HG03565 (cell line): ENCODE measurements around the gene KIF16B.

Experiments used
- ATAC-seq: cut with Tn5 transposase; IDR thresholded peaks from one replicate; pipeline ENCODE4 v1.9.1; 2021; ENCODE audit warnings: mild to moderate bottlenecking, moderate library complexity; ENCODE audit not compliant: unreplicated experiment

The KIF16B gene

GRCh38 chr20:16405254-16405653 is 168.0 kb downstream of the KIF16B start:
- ATAC-seq, result no peak

GRCh38 chr20:16404640-16405039 is 168.6 kb downstream of the KIF16B start:
- no peak for ATAC-seq

GRCh38 chr20:16404171-16404570 is 169.1 kb downstream of the KIF16B start:
- no peak for ATAC-seq

- ATAC-seq, result no peak
Measured at GRCh38 chr20:16400234-16400633, 173.0 kb downstream of the KIF16B start.

- no peak for ATAC-seq
Measured at GRCh38 chr20:16399801-16400200, 173.4 kb downstream of the KIF16B start.

GRCh38 chr20:16397086-16397485 is 176.2 kb downstream of the KIF16B start:
- ATAC-seq, result no peak

- ATAC-seq, result no peak
Measured at GRCh38 chr20:16395366-16395765, 177.9 kb downstream of the KIF16B start.

- ATAC-seq, result no peak
Measured at GRCh38 chr20:16394784-16395183, 178.5 kb downstream of the KIF16B start.

GRCh38 chr20:16393836-16394235 is 179.4 kb downstream of the KIF16B start:
- ATAC-seq, result no peak

GRCh38 chr20:16393297-16393696 is 180.0 kb downstream of the KIF16B start:
- no peak for ATAC-seq

- peak; percentile 98 for ATAC-seq
Measured at GRCh38 chr20:16392346-16392745, 180.9 kb downstream of the KIF16B start.

- ATAC-seq, result no peak
Measured at GRCh38 chr20:16390991-16391390, 182.3 kb downstream of the KIF16B start.

- ATAC-seq, result no peak
Measured at GRCh38 chr20:16388731-16389130, 184.5 kb downstream of the KIF16B start.

GRCh38 chr20:16387666-16388065 is 185.6 kb downstream of the KIF16B start:
- no peak for ATAC-seq

- ATAC-seq, result no peak
Measured at GRCh38 chr20:16385891-16386290, 187.4 kb downstream of the KIF16B start.

GRCh38 chr20:16385462-16385861 is 187.8 kb downstream of the KIF16B start:
- no peak for ATAC-seq

GRCh38 chr20:16381444-16381843 is 191.8 kb downstream of the KIF16B start:
- ATAC-seq, result no peak

- no peak for ATAC-seq
Measured at GRCh38 chr20:16378712-16379370, 194.4 kb downstream of the KIF16B start.

- no peak for ATAC-seq
Measured at GRCh38 chr20:16378122-16378521, 195.1 kb downstream of the KIF16B start.

- ATAC-seq, result no peak
Measured at GRCh38 chr20:16369441-16369840, 203.8 kb downstream of the KIF16B start.

- no peak for ATAC-seq
Measured at GRCh38 chr20:16368645-16369292, 204.5 kb downstream of the KIF16B start.

- ATAC-seq, result no peak
Measured at GRCh38 chr20:16367948-16368560, 205.2 kb downstream of the KIF16B start.
